Breast epithelium (tissue), 4 donors: ENCODE results near the gene LRRC18. TPM values are rescaled to one million over a fixed set of nuclear protein-coding genes. Genes with fewer than 3 reads are reported as not detected.

Experiments
- DNase-seq, 2 donors: peaks; one replicate each; pipeline ENCODE4 v3.0.0-alpha.2; 2019; ENCODE audit warnings: low spot score in 2 of 2
- H3K27ac ChIP-seq, 2 donors: fragments of 200-600 bp; sonication (generic) in 1 of 2; one replicate each; pipeline ENCODE4 v1.5.1; 2016 to 2019; ENCODE audit warnings: mild to moderate bottlenecking in 1 of 2
- H3K27me3 ChIP-seq, 2 donors: fragments of 200-600 bp; sonication (generic) in 1 of 2; one replicate each; pipeline versions ENCODE4 v1.5.1 to v1.6.0; 2017 to 2019; ENCODE audit warnings: control low read depth in 1 of 2, mild to moderate bottlenecking in 1 of 2
- H3K36me3 ChIP-seq: fragments of 200-600 bp; one replicate; pipeline ENCODE4 v1.5.1; 2019
- H3K4me1 ChIP-seq, 2 donors: fragments of 200-600 bp; sonication (generic); one replicate each; pipeline ENCODE4 v1.5.1; 2016 to 2019; ENCODE audit warnings: control low read depth in 1 of 2
- H3K4me3 ChIP-seq, 3 donors: fragments of 200-600 bp; sonication (generic); 1 replicate in 2 of 3; 2 replicates in 1 of 3; pipeline ENCODE4 v1.5.1; 2016 to 2019; ENCODE audit warnings: mild to moderate bottlenecking in 3 of 3, moderate library complexity in 2 of 3
- H3K9me3 ChIP-seq, 2 donors: fragments of 200-600 bp; sonication (generic) in 1 of 2; one replicate each; pipeline ENCODE4 v1.5.1; 2016 to 2019; ENCODE audit warnings: control low read depth in 1 of 2
- CTCF ChIP-seq, 3 donors: fragments of 450-650 bp; IDR thresholded peaks; one replicate each; pipeline ENCODE4 v1.5.1; 2016 to 2017; ENCODE audit warnings: antibody characterized with exemption in 3 of 3, mild to moderate bottlenecking in 3 of 3, moderate library complexity in 3 of 3
- POLR2A ChIP-seq: fragments of 450-650 bp; IDR thresholded peaks from one replicate; pipeline ENCODE4 v1.6.1; 2016; ENCODE audit warnings: antibody characterized with exemption, mild to moderate bottlenecking, moderate library complexity
- POLR2AphosphoS5 ChIP-seq, 3 donors: sonication (generic); formaldehyde crosslinking; IDR thresholded peaks; one replicate each; pipeline ENCODE4 v1.6.1; 2017; ENCODE audit warnings: antibody characterized with exemption in 3 of 3
- intact Hi-C: fragments of 100-400 bp; cut with DNase I; formaldehyde crosslinking; loops from one replicate; pipeline ENCODE4 v1.15.1; 2023; ENCODE audit warnings: low total_unique reads
- total RNA-seq, 3 donors: library from RNA; depleted of rRNA; stranded (reverse); fragments of >200 nt; gene quantifications; one replicate each; pipeline ENCODE4 v1.1.0, GENCODE V29; 2016

LRRC18 gene
- total RNA-seq, 3 donors from 2014 or later = not detected

- Histone ChIP-seq H3K27me3 (no peaks in the 10 kb centered on the region), H3K27ac (no peak overlapping the region), H3K9me3 (no peaks in the 10 kb centered on the region), H3K4me3 (no peak overlapping the region), H3K36me3 (no peaks in the 10 kb centered on the region), H3K4me1 (no peaks in the 10 kb centered on the region)
- DNase-seq = no peak
- no peak for TF ChIP-seq CTCF (IDR thresholded peaks at IDR 0.05)
- intact Hi-C loops = no loop called here
These were observed 38.7 kb upstream of the LRRC18 start for GRCh38 chr10:48978318-48978717.

GRCh38 chr10:48976196-48976595 lies 36.6 kb upstream of the LRRC18 start:
- no peaks in the 10 kb centered on the region for H3K9me3 ChIP-seq
- no peaks in the 10 kb centered on the region for H3K36me3 ChIP-seq
- intact Hi-C loops = no loop called here
- no peak overlapping the region for H3K27ac ChIP-seq
- no peak for DNase-seq
- no peak overlapping the region for H3K4me3 ChIP-seq
- H3K27me3 ChIP-seq = no peaks in the 10 kb centered on the region
- no peaks in the 10 kb centered on the region for H3K4me1 ChIP-seq
- TF ChIP-seq CTCF (IDR thresholded peaks at IDR 0.05) = no peak
- no peak for TF ChIP-seq POLR2AphosphoS5 (IDR thresholded peaks at IDR 0.05)
- no peak for TF ChIP-seq POLR2A

GRCh38 chr10:48974510-48975156 lies 35.0 kb upstream of the LRRC18 start:
- TF ChIP-seq POLR2AphosphoS5 (IDR thresholded peaks at IDR 0.05) = no peak
- no peak for TF ChIP-seq POLR2A
- no peak for TF ChIP-seq CTCF (IDR thresholded peaks at IDR 0.05)
- Histone ChIP-seq H3K36me3 (no peaks in the 10 kb centered on the region), H3K9me3 (no peaks in the 10 kb centered on the region), H3K4me3 (no peak overlapping the region), H3K27me3 (no peaks in the 10 kb centered on the region), H3K4me1 (no peaks in the 10 kb centered on the region), H3K27ac (no peak overlapping the region)
- DNase-seq = no peak
- intact Hi-C loops = no loop called here

GRCh38 chr10:48973065-48973464 lies 33.4 kb upstream of the LRRC18 start:
- no peak overlapping the region for H3K4me3 ChIP-seq
- H3K27ac ChIP-seq = no peak overlapping the region
- TF ChIP-seq POLR2A (no peak), CTCF (IDR thresholded peaks at IDR 0.05) (no peak), POLR2AphosphoS5 (IDR thresholded peaks at IDR 0.05) (no peak)
- DNase-seq = no peak
- no peaks in the 10 kb centered on the region for H3K4me1 ChIP-seq
- H3K9me3 ChIP-seq = no peaks in the 10 kb centered on the region
- no peaks in the 10 kb centered on the region for H3K36me3 ChIP-seq
- intact Hi-C loops = no loop called here
- H3K27me3 ChIP-seq = no peaks in the 10 kb centered on the region

GRCh38 chr10:48970654-48971053 lies 31.0 kb upstream of the LRRC18 start:
- no peak overlapping the region for H3K4me3 ChIP-seq
- no peaks in the 10 kb centered on the region for H3K27me3 ChIP-seq
- no peaks in the 10 kb centered on the region for H3K4me1 ChIP-seq
- intact Hi-C loops = no loop called here
- H3K9me3 ChIP-seq = no peaks in the 10 kb centered on the region
- no peaks in the 10 kb centered on the region for H3K36me3 ChIP-seq
- no peak for TF ChIP-seq CTCF (IDR thresholded peaks at IDR 0.05)
- no peak for TF ChIP-seq POLR2A
- no peak for TF ChIP-seq POLR2AphosphoS5 (IDR thresholded peaks at IDR 0.05)
- no peak overlapping the region for H3K27ac ChIP-seq
- DNase-seq = no peak
